Esophagus muscularis mucosa (tissue), 4 donors: ENCODE data around the gene SPON2.

Experiments used
- EP300 ChIP-seq: sonication (generic); formaldehyde crosslinking; IDR thresholded peaks from one replicate; pipeline ENCODE4 v1.6.1; 2017; ENCODE audit warnings: antibody characterized with exemption
- POLR2A ChIP-seq: fragments of 450-650 bp; IDR thresholded peaks from one replicate; pipeline ENCODE4 v1.6.1; 2017; ENCODE audit warnings: antibody characterized with exemption, moderate library complexity, mild to moderate bottlenecking, low read depth
- TF ChIP-seq, protein P1 (sequence below), 3 experiments: fragments of 200-600 bp in 2 of 3; fragments of 450-650 bp in 1 of 3; sonication (generic) in 2 of 3; IDR thresholded peaks; one replicate each; pipeline ENCODE4 v1.5.1; 2017 to 2019; ENCODE audit warnings: antibody characterized with exemption in 3 of 3, mild to moderate bottlenecking in 2 of 3, moderate library complexity in 1 of 3

DNA sequence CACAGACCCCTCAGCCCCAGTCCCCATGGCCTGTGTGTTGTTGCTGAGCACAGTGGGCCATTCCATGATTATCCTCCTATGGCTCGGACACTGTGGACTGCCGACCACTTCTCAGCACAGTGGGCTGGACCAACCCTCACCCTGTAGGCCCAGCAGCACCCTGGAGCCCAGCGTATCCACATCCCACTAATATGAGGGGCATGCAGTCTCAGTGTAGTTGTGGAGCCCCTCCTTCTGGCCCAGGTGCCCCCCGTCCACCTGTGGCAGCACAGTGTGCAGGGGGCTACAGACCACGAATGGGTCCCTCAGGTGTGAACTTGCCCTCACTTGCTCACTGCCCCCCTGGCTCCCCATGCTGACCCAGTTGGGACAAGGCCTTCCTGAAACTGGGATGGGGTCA, 7.9 kb downstream of the SPON2 start:
- TF ChIP-seq, protein P1, sequence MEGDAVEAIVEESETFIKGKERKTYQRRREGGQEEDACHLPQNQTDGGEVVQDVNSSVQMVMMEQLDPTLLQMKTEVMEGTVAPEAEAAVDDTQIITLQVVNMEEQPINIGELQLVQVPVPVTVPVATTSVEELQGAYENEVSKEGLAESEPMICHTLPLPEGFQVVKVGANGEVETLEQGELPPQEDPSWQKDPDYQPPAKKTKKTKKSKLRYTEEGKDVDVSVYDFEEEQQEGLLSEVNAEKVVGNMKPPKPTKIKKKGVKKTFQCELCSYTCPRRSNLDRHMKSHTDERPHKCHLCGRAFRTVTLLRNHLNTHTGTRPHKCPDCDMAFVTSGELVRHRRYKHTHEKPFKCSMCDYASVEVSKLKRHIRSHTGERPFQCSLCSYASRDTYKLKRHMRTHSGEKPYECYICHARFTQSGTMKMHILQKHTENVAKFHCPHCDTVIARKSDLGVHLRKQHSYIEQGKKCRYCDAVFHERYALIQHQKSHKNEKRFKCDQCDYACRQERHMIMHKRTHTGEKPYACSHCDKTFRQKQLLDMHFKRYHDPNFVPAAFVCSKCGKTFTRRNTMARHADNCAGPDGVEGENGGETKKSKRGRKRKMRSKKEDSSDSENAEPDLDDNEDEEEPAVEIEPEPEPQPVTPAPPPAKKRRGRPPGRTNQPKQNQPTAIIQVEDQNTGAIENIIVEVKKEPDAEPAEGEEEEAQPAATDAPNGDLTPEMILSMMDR (IDR thresholded peaks at IDR 0.05) = no peak
- TF ChIP-seq EP300 (no peak), POLR2A (no peak)
